MM.1S (cell line): ENCODE measurements around the gene HMGN3.

Experiments used
- DNase-seq: peaks from one replicate; pipeline ENCODE4 v3.0.0-alpha.2; 2015
- H2AFZ ChIP-seq: fragments of 300-600 bp; sonication (generic); 2 replicates; pipeline ENCODE4 v1.6.0; 2016; ENCODE audit warnings: antibody characterized with exemption, low read length
- H3F3A ChIP-seq: fragments of 300-600 bp; sonication (generic); 2 replicates; pipeline ENCODE4 v1.6.1; 2016; ENCODE audit warnings: mild to moderate bottlenecking, antibody characterized with exemption, low read length, moderate library complexity, mixed read lengths; ENCODE audit not compliant: insufficient read depth
- H3K27ac ChIP-seq: fragments of 300-600 bp; sonication (generic); 2 replicates; pipeline ENCODE4 v1.5.1; 2016; ENCODE audit warnings: mild to moderate bottlenecking, low read length
- H3K27me3 ChIP-seq: fragments of 300-600 bp; sonication (generic); replicated peaks from 2 replicates; pipeline ENCODE4 v1.6.0; 2016; ENCODE audit warnings: low read length; ENCODE audit not compliant: insufficient read depth
- H3K36me3 ChIP-seq: fragments of 300-600 bp; sonication (generic); replicated peaks from 2 replicates; pipeline ENCODE4 v1.6.1; 2016; ENCODE audit warnings: mild to moderate bottlenecking, low read length, mixed read lengths; ENCODE audit not compliant: insufficient read depth
- H3K4me1 ChIP-seq: fragments of 300-600 bp; sonication (generic); 2 replicates; pipeline ENCODE4 v1.6.1; 2016; ENCODE audit warnings: low read length, mixed read lengths
- H3K4me2 ChIP-seq: fragments of 300-600 bp; sonication (generic); 2 replicates; pipeline ENCODE4 v1.6.0; 2016; ENCODE audit warnings: low read depth, low read length
- H3K4me3 ChIP-seq: fragments of 300-600 bp; sonication (generic); 2 replicates; pipeline ENCODE4 v1.5.1; 2016; ENCODE audit warnings: low read length, mixed read lengths
- H3K79me2 ChIP-seq: fragments of 300-600 bp; sonication (generic); 2 replicates; pipeline ENCODE4 v1.6.1; 2016; ENCODE audit warnings: mixed run types, low read length, mixed read lengths
- H3K9ac ChIP-seq: fragments of 300-600 bp; sonication (generic); 2 replicates; pipeline ENCODE4 v1.6.1; 2016; ENCODE audit warnings: low read length, mixed read lengths
- H3K9me2 ChIP-seq: fragments of 300-600 bp; sonication (generic); replicated peaks from 2 replicates; pipeline ENCODE4 v1.6.1; 2016; ENCODE audit warnings: mild to moderate bottlenecking, low read length, mixed read lengths; ENCODE audit not compliant: insufficient read depth
- H3K9me3 ChIP-seq: fragments of 300-600 bp; sonication (generic); replicated peaks from 2 replicates; pipeline ENCODE4 v1.6.1; 2016; ENCODE audit warnings: mild to moderate bottlenecking, low read length, mixed read lengths; ENCODE audit not compliant: insufficient read depth
- H4K20me1 ChIP-seq: fragments of 300-600 bp; sonication (generic); 2 replicates; pipeline ENCODE4 v1.6.1; 2016; ENCODE audit warnings: mild to moderate bottlenecking, low read length, moderate library complexity, mixed read lengths; ENCODE audit not compliant: insufficient read depth
- EZH2 ChIP-seq: fragments of 300-600 bp; sonication (generic); optimal IDR thresholded peaks from 2 replicates; pipeline ENCODE3; 2017; ENCODE audit warnings: low read depth, mild to moderate bottlenecking, antibody characterized with exemption, low read length, mixed read lengths
- EZH2phosphoT487 ChIP-seq: fragments of 300-600 bp; sonication (generic); IDR thresholded peaks from 2 replicates; pipeline ENCODE4 v1.6.1; 2018; ENCODE audit warnings: antibody characterized with exemption, low read length
- TF ChIP-seq, protein P1 (sequence below): fragments of 300-600 bp; sonication (generic); IDR thresholded peaks from 2 replicates; pipeline ENCODE4 v1.5.1; 2016; ENCODE audit warnings: antibody characterized with exemption, low read length, mixed read lengths

HMGN3 gene

GRCh38 chr6:79168695-79168980 lies 65.8 kb downstream of the HMGN3 start:
- Histone ChIP-seq H4K20me1 (no peaks in the 10 kb centered on the region), H3K4me1 (no peaks in the 10 kb centered on the region), H3K9ac (no peak overlapping the region), H3K36me3 (no peaks in the 10 kb centered on the region), H3K9me2 (no peaks in the 10 kb centered on the region), H3K4me2 (no peak overlapping the region), H2AFZ (no peak overlapping the region), H3K27me3 (no peaks in the 10 kb centered on the region), H3K79me2 (no peaks in the 10 kb centered on the region), H3K9me3 (no peaks in the 10 kb centered on the region), H3K27ac (no peak overlapping the region), H3F3A (no peaks in the 10 kb centered on the region), H3K4me3 (no peak overlapping the region)
- no peak for TF ChIP-seq EZH2phosphoT487
- TF ChIP-seq, protein P1, sequence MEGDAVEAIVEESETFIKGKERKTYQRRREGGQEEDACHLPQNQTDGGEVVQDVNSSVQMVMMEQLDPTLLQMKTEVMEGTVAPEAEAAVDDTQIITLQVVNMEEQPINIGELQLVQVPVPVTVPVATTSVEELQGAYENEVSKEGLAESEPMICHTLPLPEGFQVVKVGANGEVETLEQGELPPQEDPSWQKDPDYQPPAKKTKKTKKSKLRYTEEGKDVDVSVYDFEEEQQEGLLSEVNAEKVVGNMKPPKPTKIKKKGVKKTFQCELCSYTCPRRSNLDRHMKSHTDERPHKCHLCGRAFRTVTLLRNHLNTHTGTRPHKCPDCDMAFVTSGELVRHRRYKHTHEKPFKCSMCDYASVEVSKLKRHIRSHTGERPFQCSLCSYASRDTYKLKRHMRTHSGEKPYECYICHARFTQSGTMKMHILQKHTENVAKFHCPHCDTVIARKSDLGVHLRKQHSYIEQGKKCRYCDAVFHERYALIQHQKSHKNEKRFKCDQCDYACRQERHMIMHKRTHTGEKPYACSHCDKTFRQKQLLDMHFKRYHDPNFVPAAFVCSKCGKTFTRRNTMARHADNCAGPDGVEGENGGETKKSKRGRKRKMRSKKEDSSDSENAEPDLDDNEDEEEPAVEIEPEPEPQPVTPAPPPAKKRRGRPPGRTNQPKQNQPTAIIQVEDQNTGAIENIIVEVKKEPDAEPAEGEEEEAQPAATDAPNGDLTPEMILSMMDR: no peak
- no peak for TF ChIP-seq EZH2
- no peak for DNase-seq

- H3K27ac ChIP-seq: no peak overlapping the region
- no peaks in the 10 kb centered on the region for H3K36me3 ChIP-seq
- H2AFZ ChIP-seq: no peak overlapping the region
- DNase-seq: no peak
- H3K27me3 ChIP-seq: no peaks in the 10 kb centered on the region
- no peaks in the 10 kb centered on the region for H3K9me3 ChIP-seq
- H3K79me2 ChIP-seq: no peaks in the 10 kb centered on the region
- H3F3A ChIP-seq: no peaks in the 10 kb centered on the region
- H3K4me3 ChIP-seq: no peak overlapping the region
- H3K9ac ChIP-seq: no peak overlapping the region
- H3K9me2 ChIP-seq: no peaks in the 10 kb centered on the region
- H3K4me2 ChIP-seq: no peak overlapping the region
- no peaks in the 10 kb centered on the region for H4K20me1 ChIP-seq
- no peaks in the 10 kb centered on the region for H3K4me1 ChIP-seq
- TF ChIP-seq, protein P1: no peak
- TF ChIP-seq EZH2 (no peak), EZH2phosphoT487 (no peak)
Observed at GRCh38 chr6:79167931-79168694, 66.4 kb downstream of the HMGN3 start.

DNA sequence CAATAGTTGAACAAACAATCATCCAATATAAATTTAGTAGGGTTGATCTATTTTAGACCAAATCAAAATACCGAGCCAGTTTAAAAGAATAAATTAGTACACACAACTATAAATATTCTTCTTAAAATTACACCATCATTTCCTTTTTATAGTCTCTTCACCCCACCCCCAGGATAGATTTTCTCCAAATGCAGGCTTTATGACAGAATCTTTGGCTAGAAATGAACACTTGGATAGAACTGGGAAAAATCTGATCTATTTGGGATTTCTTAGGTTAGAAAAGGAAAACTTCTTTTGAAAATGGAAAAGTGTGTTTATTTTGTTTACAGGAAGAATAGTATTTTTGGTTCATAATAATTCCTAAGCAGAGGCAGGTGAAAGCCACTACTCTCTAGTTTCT lies 74.6 kb downstream of the HMGN3 start:
- H3K9me2 ChIP-seq: no peaks in the 10 kb centered on the region
- H3K4me2 ChIP-seq: no peak overlapping the region
- H3F3A ChIP-seq: no peaks in the 10 kb centered on the region
- H3K27ac ChIP-seq: no peak overlapping the region
- no peaks in the 10 kb centered on the region for H3K79me2 ChIP-seq
- H3K9ac ChIP-seq: no peak overlapping the region
- H3K9me3 ChIP-seq: no peaks in the 10 kb centered on the region
- no peak overlapping the region for H3K4me3 ChIP-seq
- no peak overlapping the region for H2AFZ ChIP-seq
- H3K36me3 ChIP-seq: no peaks in the 10 kb centered on the region
- no peaks in the 10 kb centered on the region for H3K27me3 ChIP-seq
- no peaks in the 10 kb centered on the region for H3K4me1 ChIP-seq
- TF ChIP-seq EZH2phosphoT487 (no peak), EZH2 (no peak)
- TF ChIP-seq, protein P1: no peak
- no peak for DNase-seq
- no peaks in the 10 kb centered on the region for H4K20me1 ChIP-seq
